NCI-H446 (cell line): ENCODE results near the gene SLCO2B1.

Experiments used
- DNase-seq, 2 experiments: peaks; one replicate each; lab custom pipeline; 2025; lab: John Stamatoyannopoulos, UW

Gene SLCO2B1

DNA sequence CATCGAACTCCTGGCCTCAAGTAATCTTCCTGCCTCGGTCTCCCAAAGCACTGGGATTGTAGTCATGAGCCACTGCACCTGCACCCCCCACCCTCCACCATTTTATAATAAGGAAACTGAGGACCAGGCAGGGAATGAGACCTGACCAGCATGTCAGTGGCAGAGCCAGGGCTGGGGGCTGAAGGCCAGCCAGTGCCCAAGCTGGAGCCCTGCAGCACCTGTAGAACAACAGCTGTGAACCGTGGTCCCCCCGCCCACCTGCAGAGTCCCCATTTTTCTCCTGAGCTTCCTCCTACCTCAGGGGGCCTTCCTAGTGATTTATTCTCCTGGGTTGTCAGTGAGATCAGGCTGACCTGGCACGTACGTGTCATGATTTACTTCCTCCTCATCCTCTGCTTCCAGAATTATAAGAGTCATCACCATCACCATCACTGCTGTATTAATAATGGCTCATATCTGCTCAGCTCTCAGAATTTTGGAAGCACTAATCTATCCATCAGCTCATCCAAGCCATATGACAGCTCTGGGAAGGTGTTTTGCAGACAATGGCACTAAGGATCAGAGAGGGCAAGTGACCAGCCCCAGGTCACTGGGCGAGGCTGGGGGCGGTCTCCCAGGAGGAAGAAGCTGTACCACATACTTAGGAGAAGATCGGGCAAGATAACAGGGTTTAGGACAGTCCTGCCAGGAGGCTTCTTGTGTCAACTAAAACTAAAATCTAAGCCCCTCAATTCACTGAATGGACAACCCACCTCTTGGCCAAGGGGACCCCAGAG is 5.5 kb upstream of the SLCO2B1 start:
- no peak for DNase-seq

DNA sequence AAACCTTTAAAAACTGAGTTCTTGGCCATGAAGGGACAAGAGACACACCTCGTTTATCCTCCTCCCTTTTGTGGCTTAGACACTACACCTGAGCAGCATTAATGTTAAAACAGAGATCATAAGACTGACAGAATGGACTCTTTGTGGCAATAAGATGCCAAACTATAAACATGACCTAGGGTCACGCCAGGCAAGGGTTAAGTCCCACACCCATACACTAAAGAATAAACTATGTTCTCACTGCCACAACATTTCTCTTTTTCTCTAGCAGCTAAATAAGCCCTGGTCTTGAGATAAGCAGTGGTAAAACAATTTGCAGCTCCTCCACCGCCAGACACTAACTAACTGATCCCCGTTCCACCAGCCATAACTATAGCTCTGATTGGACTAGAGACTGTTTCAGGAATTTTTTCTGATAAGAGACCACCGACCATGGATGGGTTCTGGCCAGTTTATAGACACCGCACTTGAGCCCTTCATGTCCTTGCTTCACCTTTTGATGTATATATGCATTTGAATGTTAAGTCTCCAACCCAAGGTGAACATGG is 4.9 kb upstream of the SLCO2B1 start:
- no peak for DNase-seq

DNA sequence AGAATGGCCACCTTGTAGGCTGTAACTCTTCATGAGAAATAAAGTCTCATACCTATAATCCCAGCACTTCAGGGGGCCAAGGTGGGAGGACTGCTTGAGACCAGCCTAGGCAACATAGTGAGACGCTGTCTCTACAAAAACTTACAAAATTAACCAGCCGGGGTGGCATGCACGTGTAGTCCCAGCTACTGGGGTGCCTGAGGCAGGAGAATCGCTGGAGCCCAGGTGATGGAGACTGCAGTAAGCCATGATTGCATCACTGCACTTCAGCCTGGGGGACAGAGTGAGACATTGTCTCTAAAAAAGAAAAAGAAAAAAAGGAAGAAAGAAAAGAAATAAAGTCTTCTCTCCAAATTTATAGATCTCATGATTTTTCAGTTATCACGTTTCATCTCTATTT is 4.2 kb upstream of the SLCO2B1 start:
- no peak for DNase-seq

DNA sequence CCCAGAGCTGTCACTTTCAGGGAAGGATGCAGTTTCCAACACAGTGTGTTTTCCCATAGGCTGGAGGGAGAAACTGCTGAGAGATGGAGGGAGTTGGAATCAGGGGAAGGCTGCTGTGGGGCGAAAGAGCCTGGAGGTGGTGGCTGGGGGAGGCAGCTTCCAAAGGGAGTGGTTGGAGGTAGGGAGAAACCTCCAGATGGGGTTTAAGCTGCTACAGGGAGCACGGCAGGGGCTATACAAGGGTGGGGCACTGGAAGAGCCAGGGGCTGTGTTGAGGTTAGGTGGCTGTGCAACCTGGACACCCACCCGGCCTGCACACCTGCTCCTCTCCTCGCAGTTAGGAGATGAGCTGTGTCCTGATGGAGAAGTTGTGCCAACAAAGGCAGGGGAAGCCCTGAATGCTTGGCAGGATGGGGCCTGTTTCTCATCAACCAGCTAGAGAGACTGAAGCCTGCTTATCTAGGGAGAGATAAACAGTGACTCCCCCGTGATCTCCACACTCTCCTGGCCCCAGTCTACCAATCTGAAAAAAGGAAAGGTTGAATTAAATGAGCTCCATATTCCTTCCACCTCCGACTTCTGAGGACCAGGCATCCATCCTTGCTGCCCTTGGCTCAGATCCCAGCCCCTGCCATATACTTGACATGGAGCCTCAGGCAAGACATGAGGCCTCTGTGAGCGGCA is 3.6 kb upstream of the SLCO2B1 start:
- no peak for DNase-seq

DNA sequence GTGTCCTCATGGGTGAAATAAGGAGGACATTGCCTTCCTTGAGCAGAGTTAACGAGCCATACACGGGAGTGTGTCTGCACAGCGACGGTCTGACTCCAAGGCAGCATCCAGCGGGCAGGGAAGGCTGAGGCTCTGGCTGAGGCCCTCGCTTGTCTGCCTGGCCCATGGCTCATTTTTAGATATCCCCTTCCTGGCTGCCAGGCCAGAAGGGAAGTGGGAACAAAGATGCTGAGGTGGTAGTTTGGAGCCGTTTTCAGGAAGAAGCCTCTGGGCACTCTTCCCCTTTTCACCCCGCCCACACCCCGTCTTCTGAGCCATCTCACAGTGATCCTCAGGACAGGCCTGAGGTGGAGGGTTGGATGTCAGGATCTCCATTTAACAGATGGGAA is 3.0 kb upstream of the SLCO2B1 start:
- DNase-seq, result no peak

DNA sequence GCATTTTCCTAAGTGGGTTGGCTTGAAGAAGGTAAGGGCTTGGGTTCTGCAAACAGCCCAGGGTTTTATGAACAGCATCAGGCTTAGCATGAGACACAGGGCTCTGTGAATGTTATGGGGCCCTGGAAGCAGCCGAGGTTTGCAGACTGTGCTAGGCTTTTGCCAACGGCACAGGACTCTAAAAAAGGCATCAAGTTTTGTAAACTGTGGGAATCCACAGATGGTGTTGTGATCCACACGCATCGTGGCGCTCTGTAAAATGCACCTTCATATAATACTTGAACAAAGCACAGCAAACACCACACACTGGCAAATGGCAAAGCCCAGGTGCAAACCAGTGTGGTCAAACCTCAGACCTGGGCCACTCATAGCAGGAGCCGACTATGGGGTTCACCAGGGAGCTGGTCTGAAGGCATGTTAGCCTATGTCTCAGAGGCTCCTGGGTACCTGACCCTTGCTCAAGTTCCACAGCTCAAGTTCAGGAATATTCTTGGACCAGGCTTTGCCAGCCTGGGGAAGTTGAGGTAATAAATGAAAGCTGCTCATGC is 2.4 kb upstream of the SLCO2B1 start:
- no peak for DNase-seq

DNA sequence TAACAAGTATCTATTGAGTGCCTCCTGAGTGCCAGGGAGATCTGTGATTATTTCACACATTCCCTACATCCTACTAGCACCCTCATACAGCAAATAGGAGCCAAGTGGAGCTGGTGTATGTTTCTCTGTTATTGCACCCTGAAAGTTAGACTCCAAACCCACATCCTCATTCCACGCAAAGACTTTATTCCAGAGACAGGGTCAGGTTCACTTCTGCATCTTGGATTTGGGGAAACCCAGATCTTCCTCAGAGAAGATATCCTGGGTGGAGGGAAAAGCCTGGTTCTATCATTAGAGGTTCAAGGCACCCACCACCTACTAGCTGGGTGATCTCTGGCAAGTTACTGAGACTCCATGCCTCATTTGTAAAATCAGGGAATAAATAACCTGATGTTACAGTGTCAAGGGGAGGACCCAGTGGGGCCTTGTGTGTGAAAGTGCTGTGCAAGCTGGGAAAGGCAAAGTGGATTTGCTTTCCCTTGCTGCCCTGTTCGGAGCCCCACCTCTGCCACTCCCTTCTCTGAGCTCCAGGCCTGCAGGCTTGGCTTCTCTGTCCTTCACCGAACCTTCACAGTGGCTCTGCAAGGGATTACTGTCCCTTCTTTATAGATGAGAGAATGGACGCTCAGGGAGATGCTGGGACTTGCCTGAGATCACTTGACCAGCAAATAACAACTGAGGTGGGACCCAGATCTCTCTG is 991 bp upstream of the SLCO2B1 start:
- no peak for DNase-seq

DNA sequence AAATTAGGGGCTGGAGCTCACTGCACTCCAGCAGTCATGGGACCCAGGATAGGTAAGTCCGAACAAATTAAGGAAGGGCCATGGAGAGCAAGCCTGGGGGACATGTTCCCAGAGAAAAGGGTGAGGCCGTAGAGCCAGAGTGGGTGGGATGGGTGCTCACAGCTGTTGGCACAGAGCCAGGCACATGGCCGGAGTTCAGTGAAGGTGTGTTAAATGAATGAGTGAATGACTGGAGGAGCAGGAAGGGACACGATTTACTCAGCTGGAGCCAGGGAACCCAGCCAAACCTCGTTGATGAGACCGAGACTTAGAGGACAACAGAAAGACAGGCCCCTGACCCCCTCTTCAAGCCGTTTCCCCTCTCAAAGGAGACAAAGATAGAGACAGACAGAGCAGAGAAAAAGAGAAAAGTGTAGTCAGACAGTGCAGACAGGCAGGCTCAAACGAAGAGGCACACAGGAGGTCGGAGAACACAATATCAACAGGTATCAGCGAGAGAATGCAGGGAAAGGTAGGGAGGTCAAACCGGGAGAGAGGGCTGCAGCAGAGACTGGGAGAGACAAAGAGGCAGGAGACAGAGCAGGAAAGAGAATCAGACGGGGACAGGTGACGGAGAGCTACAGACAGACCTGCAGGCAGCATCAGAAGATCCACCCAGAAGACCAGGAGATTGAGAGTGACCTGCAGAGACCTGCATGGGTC is 590 bp downstream of the SLCO2B1 start:
- no peak for DNase-seq

DNA sequence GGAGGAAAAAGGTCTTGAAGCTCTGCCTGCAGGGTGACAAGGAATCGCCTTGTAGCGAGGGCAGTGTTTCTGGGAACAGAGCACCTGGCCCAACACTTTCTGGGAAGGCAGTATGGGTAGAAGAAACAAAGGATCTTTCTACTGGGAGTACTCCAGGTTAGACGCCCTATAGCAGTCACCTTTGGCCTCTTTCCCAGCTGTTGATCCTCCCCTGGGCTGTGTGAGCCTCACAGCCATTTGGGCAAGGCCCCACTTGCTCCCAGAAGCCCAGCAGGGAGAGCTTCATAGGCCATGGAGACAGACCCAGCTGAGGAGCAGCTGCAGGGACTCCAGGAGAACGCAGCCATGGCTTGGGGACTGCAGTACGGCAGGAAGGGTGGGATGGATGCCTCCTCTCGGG is 1.2 kb downstream of the SLCO2B1 start:
- no peak for DNase-seq

DNA sequence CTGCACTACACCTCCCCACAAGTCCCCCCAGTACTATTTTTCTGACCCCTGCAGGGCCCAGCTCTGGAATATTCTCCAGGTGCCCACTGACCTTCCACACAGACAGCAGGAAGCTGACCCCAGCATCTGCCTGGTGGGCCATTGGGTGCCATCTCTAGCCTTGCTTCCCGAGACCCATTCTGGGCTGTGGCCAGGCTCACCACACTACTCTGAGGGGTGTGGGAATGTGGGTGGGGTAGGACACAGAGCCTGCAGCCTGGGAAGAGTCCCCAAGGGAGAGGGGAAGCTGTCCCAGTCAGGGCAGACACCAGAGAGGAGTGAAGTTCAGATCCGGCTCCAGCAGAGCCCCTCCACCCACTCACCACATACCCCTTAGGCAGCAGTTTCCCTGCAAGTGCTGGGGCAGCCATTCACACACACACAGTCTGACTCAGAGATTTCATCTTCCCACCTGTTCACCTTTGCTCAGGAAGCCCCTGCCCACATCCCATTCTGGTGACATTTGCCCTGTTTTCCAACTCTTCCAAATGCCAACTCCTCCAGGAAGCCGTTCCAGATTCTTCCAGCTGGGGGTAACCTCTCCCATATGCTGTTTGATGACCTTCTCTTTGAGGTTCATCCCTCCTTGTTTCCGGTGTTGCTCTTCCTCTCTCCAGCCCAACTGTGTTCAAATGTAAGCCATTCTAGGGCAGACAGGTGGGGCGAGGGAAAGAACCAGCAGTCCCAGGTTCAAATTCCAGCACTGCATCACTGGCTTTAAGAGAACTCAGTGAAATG is 1.9 kb downstream of the SLCO2B1 start:
- no peak for DNase-seq

DNA sequence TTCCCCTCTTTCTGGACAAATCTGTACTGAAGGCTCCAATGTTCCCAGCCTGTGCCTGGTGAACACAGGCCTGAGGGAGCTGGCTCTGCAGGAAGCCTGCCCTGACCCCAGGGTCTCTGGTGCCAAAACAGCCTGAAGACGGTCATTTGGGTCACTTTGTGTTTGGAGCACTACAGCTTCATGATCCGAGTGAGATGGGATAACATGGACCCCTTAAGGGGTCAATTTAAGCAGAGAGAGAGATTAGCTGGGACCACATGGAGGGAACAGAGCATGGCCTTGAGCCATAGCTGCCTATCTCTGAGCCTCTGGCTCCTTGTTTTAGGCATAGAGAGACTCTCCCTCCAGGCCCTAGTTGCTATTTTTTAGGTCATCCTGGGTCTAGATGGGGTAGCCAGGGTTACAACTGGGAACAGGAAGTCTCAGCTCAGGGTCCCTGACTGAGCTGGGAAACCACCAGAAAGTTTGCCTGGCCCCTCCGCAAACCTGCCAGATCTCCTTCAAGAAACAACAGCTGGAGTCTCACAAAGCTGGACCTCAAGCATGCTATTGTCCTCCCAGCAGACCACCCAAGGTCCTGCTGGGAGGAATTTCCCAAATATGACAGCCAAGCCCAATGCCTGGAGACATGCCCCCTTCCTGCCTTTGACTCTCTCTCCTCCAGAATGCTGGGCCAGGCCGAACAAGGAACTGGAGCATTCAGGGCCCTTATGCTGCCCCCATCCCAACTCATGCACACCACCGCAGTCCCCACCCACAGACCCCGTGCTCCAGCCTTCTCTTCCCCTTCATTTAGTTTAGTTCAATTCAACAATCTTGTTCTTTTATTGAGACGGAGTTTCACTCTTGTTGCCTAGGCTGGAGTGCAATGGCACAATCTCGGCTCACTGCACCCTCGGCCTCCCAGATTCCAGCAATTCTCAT is 4.0 kb downstream of the SLCO2B1 start:
- no peak for DNase-seq

DNA sequence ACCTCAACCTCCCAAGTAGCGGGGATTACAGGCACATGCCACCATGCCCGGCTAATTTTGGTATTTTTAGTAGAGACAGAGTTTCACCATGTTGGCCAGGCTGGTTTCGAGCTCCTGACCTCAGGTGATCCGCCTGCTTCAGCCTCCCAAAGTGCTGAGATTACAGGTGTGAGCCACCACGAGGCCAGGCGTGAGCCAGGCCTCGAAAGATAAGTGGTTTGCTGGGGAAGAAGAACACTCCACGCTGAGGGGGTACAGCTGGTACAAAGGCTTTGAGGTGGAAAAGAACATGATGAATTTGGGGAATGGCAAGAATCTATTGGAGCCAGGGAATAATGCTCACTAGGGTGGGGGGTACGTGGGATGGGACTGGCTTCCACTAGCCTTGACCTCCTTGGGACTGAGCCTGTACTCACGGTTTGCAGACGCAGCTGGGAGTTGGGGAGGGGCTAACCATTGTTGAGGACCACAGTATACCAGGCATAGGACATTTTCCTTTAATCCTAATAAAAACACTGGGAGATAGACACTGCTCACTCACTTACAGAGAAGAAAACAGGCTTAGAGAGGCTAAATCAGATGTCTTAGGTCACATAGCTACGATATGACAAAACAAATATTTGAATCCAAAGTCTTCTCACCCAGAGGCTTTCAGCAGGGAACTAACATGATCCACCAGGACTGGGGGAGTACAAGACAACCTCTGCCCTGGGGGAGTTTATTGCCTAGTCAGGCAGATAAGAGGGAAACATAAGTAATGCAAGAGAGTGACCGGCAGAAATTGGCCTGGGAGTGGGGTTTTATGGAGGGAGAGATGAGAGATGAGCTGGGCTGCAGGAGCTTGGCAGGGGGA is 4.9 kb downstream of the SLCO2B1 start:
- DNase-seq, result no peak

DNA sequence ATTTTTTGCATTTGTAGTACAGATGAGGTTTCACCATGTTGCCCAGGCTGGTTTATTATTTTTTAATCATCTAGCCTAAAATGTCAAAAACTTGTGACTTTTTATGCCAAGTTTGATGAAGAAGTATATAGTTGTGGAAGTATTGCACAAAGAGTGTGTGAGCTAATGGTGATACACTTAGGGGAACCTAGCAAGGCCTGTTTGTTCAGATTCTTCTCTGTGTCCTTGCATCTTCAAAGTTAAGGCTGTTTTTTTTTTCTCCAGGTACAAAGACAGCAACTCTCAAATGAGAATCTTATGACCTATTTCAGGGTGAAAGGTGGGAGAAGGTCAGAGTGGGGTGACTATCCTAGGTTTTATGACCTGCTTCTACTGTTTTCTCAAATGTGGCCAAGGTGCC is 7.3 kb downstream of the SLCO2B1 start:
- DNase-seq, result no peak

DNA sequence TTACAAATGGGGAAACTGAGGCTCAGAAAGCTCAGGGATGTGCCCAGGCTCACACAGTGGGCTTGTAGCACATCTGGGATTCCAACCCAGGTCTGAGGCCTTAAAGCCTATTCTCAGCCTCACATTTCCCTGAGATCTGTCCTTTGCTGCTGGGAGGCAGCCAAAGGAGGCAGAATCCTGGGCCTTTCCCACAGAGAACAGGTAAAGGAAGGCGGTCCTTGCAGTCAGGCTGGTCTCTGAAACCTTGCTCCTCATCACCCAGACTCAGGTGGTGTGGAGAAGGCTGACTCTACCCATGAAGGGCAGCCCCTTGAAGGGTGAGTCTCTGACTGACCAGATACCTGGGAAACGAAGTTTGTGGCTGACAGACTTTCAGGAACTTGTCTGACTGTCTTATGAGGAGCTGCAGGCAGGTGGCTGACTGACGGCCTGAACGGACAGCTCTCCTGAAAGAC is 7.8 kb downstream of the SLCO2B1 start:
- no peak for DNase-seq

DNA sequence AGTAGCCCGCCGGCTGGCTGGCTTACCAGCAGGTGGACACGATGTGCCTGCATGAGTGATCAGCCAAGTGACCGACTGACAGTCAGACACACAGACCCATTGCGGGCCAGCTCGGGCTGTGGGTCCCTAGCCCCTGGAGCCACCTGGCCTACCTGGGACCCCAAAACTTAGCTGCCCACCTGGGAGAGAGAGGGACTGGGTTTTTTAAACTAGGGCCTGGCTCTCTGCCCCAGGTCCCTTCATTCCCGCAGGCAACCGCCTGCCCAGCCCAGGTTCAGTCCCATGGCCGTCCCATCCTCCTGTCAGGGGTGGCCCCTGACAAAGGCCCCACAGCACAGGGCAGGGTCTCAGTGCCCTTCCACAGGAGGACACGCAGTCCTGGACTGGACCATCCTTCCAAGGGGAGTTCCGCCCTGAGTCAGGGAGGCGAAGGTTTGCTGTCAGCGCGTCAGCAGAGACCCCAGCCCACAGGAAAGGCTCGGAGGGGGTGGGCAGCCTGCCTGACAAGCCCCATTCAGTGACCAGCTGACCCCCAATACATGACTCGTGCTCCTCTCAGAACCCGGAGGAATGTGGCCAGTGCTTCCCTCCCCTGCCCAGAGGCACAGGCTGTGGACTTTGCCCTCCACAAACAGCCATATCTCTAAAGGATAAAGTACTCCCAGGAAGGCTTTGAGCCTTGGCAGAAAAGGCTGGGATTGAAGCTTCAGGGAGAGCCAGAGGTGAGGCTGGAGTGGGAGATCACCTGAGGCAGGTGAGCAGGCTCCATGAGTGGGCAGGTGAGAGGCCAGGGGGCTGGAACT is 8.4 kb downstream of the SLCO2B1 start:
- DNase-seq, result no peak

DNA sequence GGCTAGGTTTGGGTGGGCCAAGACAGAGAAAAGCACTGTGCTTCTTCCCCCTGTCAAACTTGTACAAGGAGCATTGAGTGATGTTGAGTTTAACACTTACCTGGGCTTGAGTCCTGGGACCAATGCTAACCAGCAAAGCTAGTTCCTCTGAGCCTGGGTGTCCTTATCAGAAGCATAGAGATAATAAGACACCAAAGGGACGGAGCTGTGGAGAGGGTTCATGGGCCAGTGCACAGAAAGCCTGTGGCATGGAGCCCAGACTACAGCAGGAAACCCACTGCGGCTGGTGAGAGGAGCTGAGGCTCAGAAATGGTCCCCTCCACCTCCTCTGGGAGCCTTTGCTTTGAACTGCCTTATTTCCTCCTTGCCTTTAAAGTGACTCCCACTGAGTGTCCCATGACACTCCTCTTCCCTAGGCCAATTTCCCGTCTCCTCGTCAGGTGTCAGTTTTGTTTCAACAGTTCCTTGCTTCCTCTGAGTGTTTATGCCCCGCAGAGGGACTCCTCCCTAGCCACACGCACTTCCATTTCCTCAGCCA is 9.4 kb downstream of the SLCO2B1 start:
- DNase-seq, result peak in 1 of 2 experiments; percentile 7

DNA sequence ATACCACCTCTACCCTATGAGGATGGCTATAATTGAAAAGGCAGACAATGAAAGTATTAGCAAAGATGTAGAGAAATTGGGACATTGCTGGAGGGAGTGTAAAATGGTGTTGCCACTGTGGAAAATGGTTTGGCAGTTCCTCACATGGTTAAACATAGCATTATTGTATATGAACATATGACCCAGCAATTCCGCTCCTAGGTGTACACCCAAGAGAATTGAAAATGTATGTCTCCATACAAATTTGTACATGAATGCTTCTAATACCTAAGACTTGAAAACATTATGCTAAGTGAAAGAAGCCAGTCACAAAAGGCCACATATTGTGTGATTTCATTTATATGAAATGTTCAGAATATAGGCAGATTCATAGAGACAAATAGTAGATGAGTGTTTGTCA is 10.0 kb downstream of the SLCO2B1 start:
- DNase-seq, result no peak
